NCI-H1105 treated with DMSO at 0.1 percent for 48 hours (cell line): ENCODE measurements around the gene SLC2A4.
"Not testable (repeated sequence)": the region's sequence is repeated elsewhere in the genome, so short reads cannot be mapped to it uniquely, and the experiment has no call there.

Experiments
- DNase-seq: peaks from one replicate; lab custom pipeline; 2025; lab: John Stamatoyannopoulos, UW

Gene SLC2A4

DNA sequence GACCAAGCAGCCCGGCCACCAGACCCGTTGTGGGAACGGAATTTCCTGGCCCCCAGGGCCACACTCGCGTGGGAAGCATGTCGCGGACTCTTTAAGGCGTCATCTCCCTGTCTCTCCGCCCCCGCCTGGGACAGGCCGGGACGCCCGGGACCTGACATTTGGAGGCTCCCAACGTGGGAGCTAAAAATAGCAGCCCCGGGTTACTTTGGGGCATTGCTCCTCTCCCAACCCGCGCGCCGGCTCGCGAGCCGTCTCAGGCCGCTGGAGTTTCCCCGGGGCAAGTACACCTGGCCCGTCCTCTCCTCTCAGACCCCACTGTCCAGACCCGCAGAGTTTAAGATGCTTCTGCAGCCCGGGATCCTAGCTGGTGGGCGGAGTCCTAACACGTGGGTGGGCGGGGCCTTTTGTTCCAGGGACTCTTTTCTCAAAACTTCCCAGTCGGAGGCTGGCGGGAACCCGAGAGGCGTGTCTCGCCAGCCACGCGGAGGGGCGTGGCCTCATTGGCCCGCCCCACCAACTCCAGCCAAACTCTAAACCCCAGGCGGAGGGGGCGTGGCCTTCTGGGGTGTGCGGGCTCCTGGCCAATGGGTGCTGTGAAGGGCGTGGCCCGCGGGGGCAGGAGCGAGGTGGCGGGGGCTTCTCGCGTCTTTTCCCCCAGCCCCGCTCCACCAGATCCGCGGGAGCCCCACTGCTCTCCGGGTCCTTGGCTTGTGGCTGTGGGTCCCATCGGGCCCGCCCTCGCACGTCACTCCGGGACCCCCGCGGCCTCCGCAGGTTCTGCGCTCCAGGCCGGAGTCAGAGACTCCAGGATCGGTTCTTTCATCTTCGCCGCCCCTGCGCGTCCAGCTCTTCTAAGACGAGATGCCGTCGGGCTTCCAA lies at the start of gene SLC2A4:
TSS of gene SLC2A4 (plus strand) at position 645 of the 879 bp plus-strand sequence. CDS start at position 862, 217 bp downstream.
- DNase-seq: peak; percentile 92

DNA sequence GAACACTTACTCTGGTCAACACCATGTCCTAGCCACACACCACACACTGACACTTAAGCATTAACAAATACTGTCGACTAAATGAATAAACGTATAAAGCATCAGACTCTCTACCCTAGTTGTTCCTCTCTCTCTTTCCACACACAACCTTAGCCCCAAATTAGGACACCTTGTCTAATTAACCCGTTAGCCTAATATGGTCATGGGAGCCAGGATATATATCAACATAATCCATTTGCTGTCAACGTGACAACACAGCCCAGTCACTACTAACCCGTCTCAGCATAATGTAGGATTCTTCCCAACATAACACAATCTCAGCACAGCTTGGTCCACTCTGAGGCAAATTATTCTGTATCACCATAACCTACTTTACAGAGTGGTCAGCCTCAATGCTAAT lies 49.4 kb upstream of the SLC2A4 start:
- no peak for DNase-seq

DNA sequence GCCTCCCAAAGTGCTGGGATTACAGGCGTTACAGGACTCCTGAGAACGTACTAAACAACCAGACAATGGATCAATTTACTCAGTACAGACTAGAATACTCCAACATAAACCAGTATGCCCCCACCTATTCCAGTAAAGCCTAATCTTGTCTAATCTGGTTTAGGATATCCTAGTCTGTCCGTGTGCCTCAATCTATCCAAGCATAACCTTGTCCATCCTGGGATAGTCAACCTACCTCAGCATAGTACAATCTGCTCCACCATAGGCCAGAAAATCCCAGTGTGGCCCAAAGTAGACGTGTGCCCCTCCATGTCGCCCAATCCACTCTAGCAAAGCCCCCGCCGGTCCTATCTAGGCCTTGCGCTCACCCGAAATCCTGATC lies 47.8 kb upstream of the SLC2A4 start:
- DNase-seq: no peak

DNA sequence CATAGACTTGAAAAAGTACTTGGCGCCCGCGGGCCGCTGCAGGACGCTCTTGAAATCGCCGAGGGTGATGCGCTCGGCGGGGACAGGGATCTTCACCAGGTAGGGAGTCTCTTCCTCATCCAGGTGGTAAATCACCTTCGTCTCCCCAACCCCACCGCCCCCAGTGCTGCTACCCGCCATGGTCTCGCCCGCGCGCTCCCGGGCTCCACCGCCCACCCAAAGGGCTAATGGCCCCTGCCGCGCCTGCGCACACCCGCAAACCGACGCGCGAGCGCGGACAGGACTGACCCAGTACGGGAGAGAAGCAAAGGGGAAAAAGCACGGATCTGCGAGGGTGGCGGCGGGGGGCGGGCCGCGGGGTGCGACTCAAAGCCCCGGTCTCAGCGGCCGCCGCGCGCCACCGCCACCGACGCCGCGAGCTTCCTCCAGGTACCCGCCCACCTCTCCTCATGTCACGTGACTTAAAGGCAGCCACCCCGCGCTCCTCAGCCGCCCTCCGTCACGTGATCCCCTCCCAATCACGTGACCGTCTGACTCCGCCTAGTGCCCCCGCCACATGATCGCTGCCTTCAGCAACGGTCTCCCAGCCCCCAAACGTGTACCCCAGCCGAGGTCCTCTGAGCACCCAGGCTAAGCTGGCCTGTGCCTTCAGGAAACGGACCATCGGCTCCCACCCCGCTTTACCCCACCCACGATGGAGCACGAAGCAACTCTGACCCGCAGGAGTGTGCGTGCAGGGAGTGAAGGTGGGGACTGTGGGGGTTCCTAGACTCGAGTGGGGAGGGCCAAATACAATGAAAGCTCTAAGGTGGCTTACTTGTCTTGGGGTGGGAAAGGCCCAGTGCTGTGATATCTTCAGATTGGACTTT lies 47.2 kb upstream of the SLC2A4 start, which contains the start of gene DVL2:
TSS of gene DVL2 (minus strand) at position 435 of the 869 bp plus-strand sequence. CDS start at position 180, 255 bp downstream.
- DNase-seq: peak; percentile 95

DNA sequence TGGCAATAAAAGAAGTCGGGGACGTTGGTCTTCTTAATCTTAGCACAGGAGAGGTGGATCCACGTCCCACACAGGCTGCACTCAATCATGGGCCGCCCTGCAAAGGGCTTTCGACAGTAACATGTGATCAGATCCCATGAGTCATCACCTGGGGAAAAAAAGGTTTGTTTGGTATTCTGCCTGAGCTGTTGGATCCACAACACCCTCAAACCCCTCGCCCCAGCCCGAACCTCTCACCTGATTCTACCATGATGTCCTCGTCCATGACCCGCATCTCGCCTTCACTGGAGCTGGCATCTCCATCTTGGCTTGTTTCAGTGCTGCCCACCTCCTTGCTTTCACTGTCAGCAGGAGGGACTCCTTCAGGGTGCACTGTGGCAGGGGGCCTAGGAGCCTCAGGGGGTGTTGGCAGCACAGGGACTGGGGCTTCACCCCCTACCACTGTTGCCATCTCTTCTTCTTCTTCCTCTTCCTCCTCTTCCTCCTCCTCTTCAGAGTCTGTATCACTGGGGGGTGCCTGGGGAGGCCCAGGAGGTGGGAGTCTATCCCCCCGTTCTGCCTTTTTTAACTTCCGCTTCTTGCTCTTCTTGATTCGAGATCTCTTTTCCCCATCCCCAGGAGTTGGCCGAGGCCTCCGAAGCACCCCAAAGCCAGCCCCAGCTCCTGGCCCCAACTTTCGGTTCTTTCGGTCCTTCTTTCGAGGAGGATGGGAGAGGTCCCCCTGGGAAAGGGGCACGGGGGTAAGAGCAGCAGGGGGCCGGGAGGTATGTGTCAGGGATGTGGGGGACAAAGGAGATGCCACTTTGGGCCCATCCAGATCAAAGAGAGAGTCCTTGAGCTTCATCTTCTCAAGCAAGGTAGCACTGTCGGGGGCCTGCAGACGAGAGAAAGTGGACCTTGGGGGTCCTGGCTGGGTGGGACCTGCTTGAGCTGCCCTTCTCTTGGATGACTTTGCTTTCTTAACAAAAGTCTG lies 45.5 kb upstream of the SLC2A4 start:
- no peak for DNase-seq

DNA sequence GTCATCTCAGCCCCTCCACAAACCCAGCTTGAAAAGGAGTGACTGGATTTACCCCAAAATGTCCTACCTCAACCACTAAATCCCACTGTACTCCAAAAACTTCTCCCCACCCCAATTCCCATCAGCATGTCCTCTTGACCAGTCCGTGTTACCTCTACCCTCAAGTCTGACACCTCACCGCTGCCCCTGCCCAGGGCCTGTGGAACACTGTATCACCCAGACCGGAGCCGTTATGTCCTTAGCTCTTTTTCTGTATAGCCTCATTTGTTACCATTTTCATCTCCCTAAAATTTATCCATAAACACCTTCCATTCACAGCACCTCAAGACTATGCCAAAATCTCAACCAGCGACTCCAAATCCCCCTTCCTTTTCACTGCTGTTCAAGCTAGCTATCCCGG lies 44.7 kb upstream of the SLC2A4 start:
- DNase-seq: no peak

DNA sequence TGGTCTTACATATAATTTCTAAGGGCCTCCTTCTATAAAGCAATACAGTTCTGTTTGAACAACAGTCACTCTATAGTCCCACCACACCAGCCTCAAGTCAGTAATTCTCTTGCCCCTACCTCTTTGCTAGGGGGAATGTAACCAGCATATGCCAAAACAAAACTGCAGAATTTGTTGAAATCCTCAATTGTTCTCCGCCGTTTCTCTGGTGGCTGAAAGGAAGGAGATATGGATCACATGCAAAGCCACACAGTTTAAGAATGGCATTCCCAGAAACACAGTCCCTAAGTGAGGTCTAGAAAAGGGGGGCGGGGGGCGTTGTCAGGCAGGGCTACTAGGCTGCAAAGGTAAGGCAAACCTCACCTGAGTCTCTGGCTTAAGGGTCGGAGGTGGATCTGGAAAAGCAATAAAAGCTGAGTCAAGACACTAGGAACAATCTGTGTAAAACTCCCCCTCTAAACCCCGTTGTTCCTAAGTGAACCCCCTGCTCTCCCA lies 44.2 kb upstream of the SLC2A4 start:
- DNase-seq: no peak

DNA sequence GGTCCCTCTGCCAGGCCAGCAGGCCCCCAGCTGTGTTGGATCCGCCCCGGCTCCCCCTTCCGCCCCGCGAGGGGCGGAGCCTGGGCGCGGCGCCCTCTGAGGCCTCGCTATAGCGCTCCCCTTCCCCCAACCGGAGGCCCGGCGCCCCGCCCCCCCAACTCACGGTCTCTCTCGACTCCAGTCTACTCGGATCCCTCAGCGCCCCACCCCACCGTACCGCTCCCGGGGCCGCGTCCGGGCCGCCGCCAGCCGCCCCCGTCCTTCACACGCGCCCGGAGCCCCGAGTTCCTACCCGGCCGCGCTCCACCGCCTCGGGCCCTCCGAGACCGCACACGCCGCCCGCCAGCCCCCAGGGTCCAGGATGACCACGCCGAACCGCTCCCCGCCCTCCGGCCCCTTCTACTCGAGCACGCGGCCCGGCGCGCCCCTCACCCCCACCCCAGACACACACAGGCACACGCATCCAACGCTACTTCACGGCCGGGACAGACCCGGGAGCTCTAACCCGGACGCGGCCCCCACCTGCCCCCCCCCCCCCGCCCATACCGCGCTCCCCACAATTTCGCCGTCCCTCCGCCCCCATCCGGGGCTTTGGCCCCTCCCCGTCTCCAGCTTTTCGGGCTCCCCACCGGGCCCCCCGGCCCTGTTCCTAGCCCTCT lies 43.6 kb upstream of the SLC2A4 start:
- DNase-seq: peak; percentile 23

DNA sequence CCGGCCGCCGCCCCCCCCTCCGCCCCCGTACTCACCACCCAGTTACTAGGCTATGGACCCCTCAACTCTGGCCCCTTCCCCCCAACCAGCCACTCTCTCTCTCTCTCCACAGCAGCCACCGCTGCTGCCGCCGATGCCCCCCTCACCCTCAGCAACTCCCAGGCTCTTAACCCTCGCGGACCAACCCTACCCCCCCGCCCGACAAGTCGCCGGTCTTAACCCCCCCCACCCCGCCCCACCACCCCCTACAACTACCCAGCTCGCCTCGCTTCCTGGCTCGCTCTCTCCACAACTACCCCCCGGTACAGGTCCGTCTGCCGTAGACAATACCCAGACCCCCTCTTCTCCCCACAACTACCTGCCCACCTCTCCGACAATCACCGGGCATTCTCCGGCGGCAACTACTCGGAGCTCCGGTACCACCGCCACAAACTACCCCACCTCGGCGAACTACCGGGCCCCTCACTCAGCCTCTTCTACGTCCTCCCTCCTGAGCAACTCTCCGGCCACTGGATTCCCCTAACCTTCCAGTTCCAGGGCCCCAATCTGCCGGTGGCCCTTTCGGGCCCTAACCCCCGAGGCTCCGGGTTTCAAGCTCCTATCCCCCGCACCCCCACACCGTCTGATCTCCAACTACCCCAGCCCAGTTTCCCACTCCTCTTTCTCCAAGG lies 43.0 kb upstream of the SLC2A4 start:
- DNase-seq: no peak

DNA sequence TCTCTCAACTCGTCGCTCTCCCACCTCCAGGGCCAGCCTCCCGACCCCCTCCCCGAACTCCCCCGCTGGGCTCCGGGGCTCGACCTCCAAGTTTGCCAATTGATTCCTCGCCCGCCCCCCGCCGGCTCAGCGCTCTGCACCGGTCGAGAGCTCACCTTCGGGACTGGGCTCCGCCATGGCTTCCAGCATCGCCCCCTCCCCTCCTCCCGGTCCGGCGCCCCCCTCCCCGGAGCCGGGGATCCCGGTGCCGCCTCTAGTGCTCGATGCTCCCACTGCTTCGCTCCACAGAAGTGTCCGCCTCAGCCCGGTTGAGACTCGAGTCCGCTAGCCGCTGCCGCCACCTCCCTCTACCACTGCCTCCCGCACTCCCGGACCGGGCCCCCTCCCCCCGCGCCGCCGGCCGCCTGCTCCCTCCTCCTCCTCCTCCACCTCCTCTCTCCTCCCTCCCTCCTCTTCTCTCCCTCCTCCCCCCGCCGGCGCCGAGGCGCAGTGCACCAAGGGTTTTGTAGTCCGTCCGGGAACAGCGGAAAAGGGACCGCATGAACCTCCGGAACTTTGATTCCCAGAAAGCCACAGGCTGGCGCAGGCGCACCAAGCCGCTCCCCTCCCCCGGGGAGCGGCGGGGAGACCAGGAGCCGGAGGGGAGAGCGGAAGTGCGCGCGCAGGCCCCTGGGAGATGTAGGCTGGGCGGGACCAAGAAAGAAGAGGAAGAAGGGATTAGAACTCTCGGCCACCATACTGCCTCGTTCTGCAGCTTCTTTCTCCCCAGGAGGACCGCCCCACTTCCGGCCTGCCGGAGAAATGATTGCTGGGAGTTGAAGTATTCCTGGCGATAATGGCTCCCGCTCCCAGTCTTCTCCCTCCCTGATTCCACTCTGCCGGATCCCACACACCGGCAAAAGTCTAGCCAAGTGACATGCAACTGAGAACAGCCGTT lies 42.2 kb upstream of the SLC2A4 start, which contains the start of gene PHF23:
TSS of gene PHF23 (minus strand) at position 367 of the 937 bp plus-strand sequence. CDS start at position 189, 178 bp downstream.
- peak; percentile 100 for DNase-seq

DNA sequence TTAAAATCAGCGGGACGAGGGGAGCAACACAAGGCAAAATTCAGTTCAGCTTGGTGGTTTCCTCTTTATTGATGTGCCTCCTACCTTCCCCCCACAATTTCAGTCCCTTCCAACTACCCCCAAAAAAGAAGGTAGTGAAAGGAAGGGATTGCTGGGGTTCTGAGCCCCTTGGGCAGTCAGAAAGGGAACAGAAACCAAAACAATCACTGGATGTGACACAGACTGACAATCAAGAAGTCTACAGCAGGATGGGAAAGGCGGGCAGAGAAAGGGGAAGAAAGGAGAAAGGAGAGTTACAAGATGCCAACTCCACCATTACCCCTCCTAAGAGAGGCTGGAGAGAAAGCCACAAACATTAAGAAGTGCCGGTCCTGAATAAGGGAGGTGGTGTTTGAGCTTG lies 41.1 kb upstream of the SLC2A4 start:
- no peak for DNase-seq

DNA sequence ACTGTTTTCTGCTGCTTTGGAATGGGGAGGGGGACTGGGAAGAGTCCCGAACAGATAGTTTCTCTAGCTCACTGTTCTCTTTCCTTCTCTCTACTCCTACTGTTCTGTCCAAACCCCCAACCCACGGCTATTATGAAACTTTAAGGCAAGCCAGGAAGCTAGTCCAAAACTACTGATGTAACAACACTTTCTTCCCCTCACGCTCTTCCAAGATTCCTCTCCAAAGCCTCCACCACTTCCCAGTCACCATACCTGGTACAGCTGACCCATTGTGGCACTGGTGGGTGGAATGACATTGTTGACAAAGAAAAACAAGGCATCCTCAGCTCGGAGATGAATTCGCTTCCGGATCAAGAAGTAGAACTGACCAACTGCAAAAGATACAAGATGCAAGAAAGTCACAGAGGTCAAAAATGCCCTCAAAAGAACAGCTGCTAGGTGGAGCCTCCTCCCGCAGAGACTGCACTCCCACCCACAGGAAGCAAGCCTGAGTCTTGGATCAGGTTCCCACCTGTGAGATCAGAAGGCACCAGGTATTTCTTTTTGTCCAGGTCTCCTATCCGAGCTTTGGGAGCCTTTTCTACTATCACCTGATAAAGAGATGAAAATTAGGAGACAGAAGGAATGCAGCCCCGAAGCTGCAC lies 40.3 kb upstream of the SLC2A4 start:
- DNase-seq: no peak

DNA sequence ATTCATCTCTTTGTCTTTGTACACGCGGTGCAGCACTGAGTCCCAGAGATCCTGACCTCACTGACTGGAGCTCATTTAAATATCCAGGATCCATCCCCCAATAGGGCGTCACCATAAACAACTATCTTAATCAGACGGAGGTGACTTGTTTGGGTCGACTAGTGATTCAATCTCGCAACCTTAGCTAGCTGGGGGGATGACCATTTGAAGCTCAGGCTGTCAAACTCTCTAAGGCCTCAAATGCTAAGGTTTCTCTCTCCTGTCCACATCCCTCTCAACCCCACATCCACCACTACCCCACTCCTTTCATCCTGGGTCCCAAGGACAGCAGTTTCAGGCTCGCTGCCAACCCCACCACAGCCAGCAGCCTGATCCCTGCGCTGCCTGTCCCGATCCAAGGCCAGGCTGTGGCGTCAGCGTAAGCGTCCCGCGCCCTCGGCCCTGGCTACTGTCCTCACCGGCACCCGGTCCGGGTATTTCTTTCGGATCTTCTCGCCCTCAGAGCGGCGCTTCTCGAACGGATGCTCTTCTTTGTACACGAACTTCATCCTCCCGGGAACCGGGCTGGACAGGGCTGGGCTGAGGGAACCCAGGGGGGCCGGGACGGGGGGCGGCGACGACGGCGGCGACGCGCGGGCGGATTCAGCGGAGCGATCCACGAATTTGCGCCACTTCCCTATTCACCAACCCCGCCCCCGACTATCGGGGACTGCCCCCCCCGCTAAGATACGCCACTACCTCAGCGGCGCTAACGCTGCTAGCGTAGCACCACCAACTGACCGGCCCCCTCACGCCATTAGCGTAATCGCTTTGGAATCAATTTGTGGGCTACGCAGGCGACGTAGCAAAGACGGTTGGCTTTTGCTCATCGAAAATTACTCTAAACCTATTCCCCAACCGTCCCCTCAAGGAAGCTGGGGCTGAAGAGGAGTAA lies 39.5 kb upstream of the SLC2A4 start, which contains the start of gene GABARAP:
TSS of gene GABARAP (minus strand) at position 667 of the 934 bp plus-strand sequence. CDS start at position 548, 119 bp downstream.
- peak; percentile 88 for DNase-seq

DNA sequence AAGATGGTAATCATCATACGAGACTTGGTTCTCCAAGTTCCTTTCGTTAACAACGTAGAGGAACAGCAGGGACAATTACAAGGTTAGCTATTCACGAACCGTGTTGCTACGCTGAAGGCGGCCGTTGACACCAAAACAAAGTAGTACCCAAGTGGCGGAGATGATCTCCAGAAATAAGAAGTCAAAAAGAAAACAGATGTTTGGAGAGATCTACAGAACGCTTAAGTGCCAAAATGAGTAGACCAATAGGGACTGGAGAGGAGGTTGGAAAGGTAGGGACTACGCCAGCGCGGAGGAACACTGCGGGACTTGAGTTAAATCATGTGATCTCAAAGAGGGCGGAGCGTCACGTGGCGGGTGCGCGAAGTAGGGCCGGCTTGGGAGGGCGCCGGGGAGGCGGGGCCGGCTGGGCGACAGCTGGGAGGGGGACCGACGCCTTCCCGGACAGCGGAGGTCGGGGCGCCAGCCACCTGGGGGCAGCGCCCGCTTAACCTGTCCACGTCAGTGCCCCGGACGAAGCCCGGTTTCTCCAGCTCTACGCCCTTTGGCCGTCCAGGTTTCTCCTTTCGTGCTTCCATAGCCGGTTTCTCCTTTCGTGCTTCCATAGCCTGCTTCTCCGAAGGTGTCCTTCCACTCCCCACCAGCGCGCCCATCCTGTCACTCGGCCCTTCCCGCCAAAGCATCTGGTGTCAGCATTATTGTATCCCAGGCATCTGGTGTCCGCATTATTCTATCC lies 38.6 kb upstream of the SLC2A4 start:
- peak; percentile 96 for DNase-seq

DNA sequence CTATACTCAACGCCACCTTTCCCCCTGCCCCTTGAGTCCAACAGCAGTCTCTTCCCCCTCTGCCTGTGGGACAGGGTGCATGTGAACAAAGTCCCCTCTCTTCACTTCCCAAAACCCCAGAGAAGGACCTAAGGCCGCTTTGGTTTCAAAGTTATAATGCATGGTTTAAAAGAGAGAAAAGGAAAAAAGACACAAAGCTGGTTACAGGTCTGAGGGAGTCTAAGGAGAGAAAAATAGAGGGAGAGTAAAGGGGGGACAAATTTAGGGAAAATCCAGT lies 38.1 kb upstream of the SLC2A4 start:
- DNase-seq: no peak

DNA sequence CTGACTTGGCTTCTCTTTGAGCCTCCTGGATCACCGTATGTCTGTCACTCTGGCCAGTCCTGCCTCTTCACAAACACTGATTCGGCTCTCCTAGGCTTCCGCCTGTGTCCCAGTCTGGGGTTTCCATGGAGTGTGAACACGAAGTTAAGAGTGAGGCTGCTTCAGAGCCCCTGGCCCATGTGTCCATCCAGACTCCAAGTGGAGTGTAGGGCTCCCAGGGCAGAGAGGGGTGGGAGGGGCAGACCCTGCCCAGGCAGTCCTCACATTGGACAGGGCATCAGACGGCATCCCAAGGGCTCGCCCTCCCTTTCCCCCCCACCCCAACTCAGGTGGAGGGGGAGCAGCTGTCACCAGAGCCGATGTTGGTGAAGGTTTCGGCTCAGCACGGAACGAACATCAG lies 37.7 kb upstream of the SLC2A4 start:
- not testable (repeated sequence) for DNase-seq

DNA sequence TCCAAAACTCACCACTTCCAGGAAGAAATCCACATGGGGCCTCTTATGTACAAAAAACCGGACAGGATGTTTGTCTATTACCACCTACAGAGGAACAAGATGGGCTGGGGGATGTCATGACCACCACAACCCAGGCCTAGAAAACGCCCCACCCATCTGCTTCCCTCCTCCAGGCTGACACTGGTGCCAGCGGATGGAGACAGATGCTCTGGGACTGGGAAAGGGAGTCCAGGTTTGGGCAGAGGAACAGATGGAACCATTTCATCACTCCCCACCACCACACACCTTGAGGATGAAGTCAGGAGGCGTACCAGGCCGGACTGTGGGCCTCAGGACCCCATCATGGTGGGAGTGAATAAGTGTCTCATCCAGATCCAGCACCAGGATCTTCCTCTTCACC lies 34.7 kb upstream of the SLC2A4 start:
- no peak for DNase-seq
